GM18907 (cell line): ENCODE measurements around the gene KRTAP10-9.
"Not testable (repeated sequence)": the region's sequence is repeated elsewhere in the genome, so short reads cannot be mapped to it uniquely, and the experiment has no call there.

Source experiments
- ATAC-seq: cut with Tn5 transposase; IDR thresholded peaks from one replicate; pipeline ENCODE4 v1.9.1; 2021; ENCODE audit warnings: mild to moderate bottlenecking, moderate library complexity; ENCODE audit not compliant: unreplicated experiment

The KRTAP10-9 gene

GRCh38 chr21:44594406-44594916 lies 32.4 kb upstream of the KRTAP10-9 start:
- no peak for ATAC-seq

- no peak for ATAC-seq
Measured at GRCh38 chr21:44595524-44595923, 31.4 kb upstream of the KRTAP10-9 start.

GRCh38 chr21:44596068-44596725 lies 30.7 kb upstream of the KRTAP10-9 start:
- no peak for ATAC-seq

GRCh38 chr21:44598061-44598460 lies 28.8 kb upstream of the KRTAP10-9 start:
- no peak for ATAC-seq

GRCh38 chr21:44599264-44600029 lies 27.4 kb upstream of the KRTAP10-9 start:
- ATAC-seq = no peak

- not testable (repeated sequence) for ATAC-seq
Measured at GRCh38 chr21:44600118-44600978, 26.5 kb upstream of the KRTAP10-9 start, which contains the start of gene KRTAP10-7. TSS of gene KRTAP10-7 (plus strand) at chr21:44600597. CDS start at chr21:44600622, 25 bp downstream.

GRCh38 chr21:44601091-44601490 lies 25.8 kb upstream of the KRTAP10-9 start:
- not testable (repeated sequence) for ATAC-seq

- no peak for ATAC-seq
Measured at GRCh38 chr21:44601596-44602462, 25.1 kb upstream of the KRTAP10-9 start.

- no peak for ATAC-seq
Measured at GRCh38 chr21:44602463-44602850, 24.4 kb upstream of the KRTAP10-9 start.

- ATAC-seq = no peak
Measured at GRCh38 chr21:44603109-44603875, 23.6 kb upstream of the KRTAP10-9 start.

- ATAC-seq = no peak
Measured at GRCh38 chr21:44603911-44604310, 23.0 kb upstream of the KRTAP10-9 start.

GRCh38 chr21:44606495-44606894 lies 20.4 kb upstream of the KRTAP10-9 start:
- ATAC-seq = no peak

- no peak for ATAC-seq
Measured at GRCh38 chr21:44609193-44609592, 17.7 kb upstream of the KRTAP10-9 start.

GRCh38 chr21:44610157-44610843 lies 16.6 kb upstream of the KRTAP10-9 start:
- not testable (repeated sequence) for ATAC-seq

- no peak for ATAC-seq
Measured at GRCh38 chr21:44611551-44611950, 15.3 kb upstream of the KRTAP10-9 start.

- no peak for ATAC-seq
Measured at GRCh38 chr21:44612029-44612486, 14.8 kb upstream of the KRTAP10-9 start, which contains the start of gene KRTAP10-8. TSS of gene KRTAP10-8 (plus strand) at chr21:44612079. CDS start at chr21:44612101, 22 bp downstream.

GRCh38 chr21:44612669-44613229 lies 14.1 kb upstream of the KRTAP10-9 start:
- no peak for ATAC-seq
